Colonic mucosa (tissue), 4 donors: ENCODE results near the gene SLC31A2. TPM values are rescaled to one million over a fixed set of nuclear protein-coding genes. Genes with fewer than 3 reads are reported as not detected.

Experiments
- DNase-seq: peaks from one replicate; pipeline ENCODE4 v3.0.0-alpha.2; 2020
- H3K27ac ChIP-seq: fragments of 200-600 bp; one replicate; pipeline ENCODE4 v1.8.0; 2021
- H3K27me3 ChIP-seq: fragments of 200-600 bp; one replicate; pipeline ENCODE4 v1.8.0; 2021
- H3K36me3 ChIP-seq: fragments of 200-600 bp; one replicate; pipeline ENCODE4 v1.8.0; 2021
- H3K4me1 ChIP-seq: fragments of 200-600 bp; one replicate; pipeline ENCODE4 v1.8.0; 2021; ENCODE audit warnings: mild to moderate bottlenecking
- H3K4me3 ChIP-seq: fragments of 200-600 bp; one replicate; pipeline ENCODE4 v1.8.0; 2021
- H3K9ac ChIP-seq, 2 donors: one replicate each; pipeline ENCODE4 v1.7.0; 2013; ENCODE audit warnings: control low read depth in 2 of 2, low read depth in 2 of 2, low read length in 2 of 2
- H3K9me3 ChIP-seq: fragments of 200-600 bp; one replicate; pipeline ENCODE4 v1.8.0; 2021
- CTCF ChIP-seq: fragments of 200-600 bp; IDR thresholded peaks from one replicate; pipeline ENCODE4 v1.8.0; 2022; ENCODE audit warnings: antibody characterized with exemption, mild to moderate bottlenecking
- intact Hi-C: fragments of 100-400 bp; cut with DNase I; formaldehyde crosslinking; loops from one replicate; pipeline ENCODE4 v1.14.1; 2022
- total RNA-seq, 2 donors: library from RNA; stranded (reverse); fragmentation: NEBNext Ultra II Directional in 1 of 2; extraction: Animal tissue kit (Norgen Biotek cat#: 25700) in 1 of 2; gene quantifications; one replicate each; pipeline ENCODE4 v1.2.1, GENCODE V29; 2021
- donor health status: healthy.
- donor health status: DM: no; HTN: no; CAD: no.
- donor health status: DM: no; HTN: no; CAD: no.

SLC31A2 gene
- total RNA-seq, 2 donors from 2014 or later, result 6.1 to 14.4 TPM

- H3K36me3 ChIP-seq, result no peaks in the 10 kb centered on the region
- H3K4me3 ChIP-seq, result no peak overlapping the region
- no peaks in the 10 kb centered on the region for H3K27me3 ChIP-seq
- H3K9me3 ChIP-seq, result no peaks in the 10 kb centered on the region
- no peak for TF ChIP-seq CTCF
- H3K9ac ChIP-seq, result no peak overlapping the region
- H3K4me1 ChIP-seq, result no peaks in the 10 kb centered on the region
- intact Hi-C loops, result no loop called here
- no peak overlapping the region for H3K27ac ChIP-seq
- no peak for DNase-seq
These were observed 3.7 kb downstream of the SLC31A2 start for GRCh38 chr9:113154471-113154870.

- no peak for DNase-seq
- no peak for TF ChIP-seq CTCF
- intact Hi-C loops, result no loop called here
- H3K36me3 ChIP-seq, result no peaks in the 10 kb centered on the region
- no peaks in the 10 kb centered on the region for H3K9me3 ChIP-seq
- no peak overlapping the region for H3K4me3 ChIP-seq
- no peaks in the 10 kb centered on the region for H3K4me1 ChIP-seq
- no peaks in the 10 kb centered on the region for H3K27me3 ChIP-seq
- H3K9ac ChIP-seq, result no peak overlapping the region
- H3K27ac ChIP-seq, result no peak overlapping the region
These were observed 4.1 kb downstream of the SLC31A2 start for GRCh38 chr9:113154946-113155345.

- H3K27ac ChIP-seq, result no peak overlapping the region
- H3K9ac ChIP-seq, result no peak overlapping the region
- H3K4me3 ChIP-seq, result no peak overlapping the region
- no peaks in the 10 kb centered on the region for H3K4me1 ChIP-seq
- DNase-seq, result no peak
- no peaks in the 10 kb centered on the region for H3K9me3 ChIP-seq
- intact Hi-C loops, result no loop called here
- no peaks in the 10 kb centered on the region for H3K27me3 ChIP-seq
- H3K36me3 ChIP-seq, result no peaks in the 10 kb centered on the region
- no peak for TF ChIP-seq CTCF
These were observed 5.2 kb downstream of the SLC31A2 start for GRCh38 chr9:113155911-113156588.

GRCh38 chr9:113156880-113157279 is 6.1 kb downstream of the SLC31A2 start:
- Histone ChIP-seq H3K9me3 (no peaks in the 10 kb centered on the region), H3K27ac (no peak overlapping the region), H3K4me1 (no peaks in the 10 kb centered on the region), H3K4me3 (no peak overlapping the region), H3K27me3 (no peaks in the 10 kb centered on the region), H3K9ac (no peak overlapping the region), H3K36me3 (peaks cover 7% of the 10 kb centered on the region)
- intact Hi-C loops, result no loop called here
- DNase-seq, result no peak
- TF ChIP-seq CTCF, result no peak

- Histone ChIP-seq H3K9ac (no peak overlapping the region), H3K36me3 (peaks cover 17% of the 10 kb centered on the region)
These were observed 7.6 kb downstream of the SLC31A2 start for GRCh38 chr9:113158446-113158845.

More at GRCh38 chr9:113158446-113158845, 7.6 kb downstream of the SLC31A2 start:
- no peak for TF ChIP-seq CTCF
- no peaks in the 10 kb centered on the region for H3K27me3 ChIP-seq
- intact Hi-C loops, result no loop called here
- H3K9me3 ChIP-seq, result no peaks in the 10 kb centered on the region
- no peak for DNase-seq
- no peak overlapping the region for H3K4me3 ChIP-seq
- H3K4me1 ChIP-seq, result no peaks in the 10 kb centered on the region
- H3K27ac ChIP-seq, result no peak overlapping the region
